OCI-LY3 (cell line): ENCODE data around the gene ARHGEF10L.

Experiments
- H2AFZ ChIP-seq: fragments of 200-600, 300-600 bp; shearing (Covaris generic); 2 replicates; pipeline ENCODE4 v1.6.0; 2014; ENCODE audit warnings: antibody characterized with exemption, low read depth, low read length
- H3K27ac ChIP-seq: fragments of 200-600, 300-600 bp; sonication (generic); 2 replicates; pipeline ENCODE4 v1.5.1; 2014; ENCODE audit warnings: mild to moderate bottlenecking, low read length, moderate library complexity, mixed read lengths
- H3K27me3 ChIP-seq: fragments of 200-600, 300-600 bp; sonication (generic); 2 replicates; pipeline ENCODE4 v1.6.1; 2014; ENCODE audit warnings: low read depth, low read length, mixed read lengths
- H3K36me3 ChIP-seq: fragments of 200-600, 300-600 bp; sonication (generic); replicated peaks from 2 replicates; pipeline ENCODE3; 2014; ENCODE audit warnings: low read depth, low read length, mixed read lengths
- H3K4me1 ChIP-seq: fragments of 300-600, 200-600 bp; sonication (generic); 2 replicates; pipeline ENCODE4 v1.6.1; 2014; ENCODE audit warnings: low read length, mixed read lengths
- H3K4me2 ChIP-seq: fragments of 200-600, 300-600 bp; sonication (generic); 2 replicates; pipeline ENCODE4 v1.6.1; 2014; ENCODE audit warnings: low read length, mixed read lengths
- H3K4me3 ChIP-seq: fragments of 300-600, 200-600 bp; sonication (generic); 2 replicates; pipeline ENCODE4 v1.5.1; 2014; ENCODE audit warnings: antibody characterized with exemption, mild to moderate bottlenecking, low read length, moderate library complexity
- H3K79me2 ChIP-seq: fragments of 300-600, 200-600 bp; shearing (Covaris generic); 2 replicates; pipeline ENCODE4 v1.6.1; 2014; ENCODE audit warnings: mild to moderate bottlenecking, low read length, mixed read lengths
- H3K9ac ChIP-seq: fragments of 300-600, 200-600 bp; shearing (Covaris generic); 2 replicates; pipeline ENCODE4 v1.6.0; 2014; ENCODE audit warnings: mild to moderate bottlenecking, low read length, moderate library complexity
- H3K9me3 ChIP-seq: fragments of 200-600, 300-600 bp; shearing (Covaris generic); 2 replicates; pipeline ENCODE4 v1.6.1; 2014; ENCODE audit warnings: low read length, mixed read lengths; ENCODE audit not compliant: insufficient read depth
- H4K20me1 ChIP-seq: fragments of 200-600, 300-600 bp; sonication (generic); 2 replicates; pipeline ENCODE4 v1.6.1; 2016; ENCODE audit warnings: low read length, mixed read lengths; ENCODE audit not compliant: insufficient read depth
- EZH2phosphoT487 ChIP-seq: fragments of 200-600 bp; shearing (Covaris generic); IDR thresholded peaks from 2 replicates; pipeline ENCODE4 v1.6.1; 2018; ENCODE audit warnings: antibody characterized with exemption, mixed run types, low read depth
- TF ChIP-seq, protein P1 (sequence below): fragments of 200-600, 300-600 bp; sonication (generic); IDR thresholded peaks from 2 replicates; pipeline ENCODE4 v1.5.1; 2014; ENCODE audit warnings: antibody characterized with exemption, low read length, low read depth

ARHGEF10L gene

DNA sequence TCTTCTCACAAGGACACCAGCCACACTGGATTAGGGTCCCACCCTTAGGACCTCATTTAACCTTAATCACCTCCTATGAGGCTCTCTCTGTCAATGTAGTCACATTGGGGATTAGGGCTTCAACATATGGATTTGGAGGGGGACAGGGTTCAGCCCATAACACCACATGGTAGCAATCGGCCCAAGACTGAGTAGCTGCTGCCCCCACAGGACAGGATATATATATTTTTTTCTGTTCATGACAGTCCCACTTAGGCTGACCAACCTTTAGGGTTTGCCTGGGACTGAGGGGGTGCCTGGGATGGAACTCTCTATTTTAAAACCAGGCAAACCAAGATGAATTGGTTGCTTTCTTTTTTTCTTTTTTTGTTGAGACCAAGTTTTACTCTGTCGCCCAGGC, 207.4 kb downstream of the ARHGEF10L start:
- no peaks in the 10 kb centered on the region for H3K4me1 ChIP-seq
- H3K79me2 ChIP-seq, result no peaks in the 10 kb centered on the region
- no peaks in the 10 kb centered on the region for H3K9me3 ChIP-seq
- TF ChIP-seq, protein P1, sequence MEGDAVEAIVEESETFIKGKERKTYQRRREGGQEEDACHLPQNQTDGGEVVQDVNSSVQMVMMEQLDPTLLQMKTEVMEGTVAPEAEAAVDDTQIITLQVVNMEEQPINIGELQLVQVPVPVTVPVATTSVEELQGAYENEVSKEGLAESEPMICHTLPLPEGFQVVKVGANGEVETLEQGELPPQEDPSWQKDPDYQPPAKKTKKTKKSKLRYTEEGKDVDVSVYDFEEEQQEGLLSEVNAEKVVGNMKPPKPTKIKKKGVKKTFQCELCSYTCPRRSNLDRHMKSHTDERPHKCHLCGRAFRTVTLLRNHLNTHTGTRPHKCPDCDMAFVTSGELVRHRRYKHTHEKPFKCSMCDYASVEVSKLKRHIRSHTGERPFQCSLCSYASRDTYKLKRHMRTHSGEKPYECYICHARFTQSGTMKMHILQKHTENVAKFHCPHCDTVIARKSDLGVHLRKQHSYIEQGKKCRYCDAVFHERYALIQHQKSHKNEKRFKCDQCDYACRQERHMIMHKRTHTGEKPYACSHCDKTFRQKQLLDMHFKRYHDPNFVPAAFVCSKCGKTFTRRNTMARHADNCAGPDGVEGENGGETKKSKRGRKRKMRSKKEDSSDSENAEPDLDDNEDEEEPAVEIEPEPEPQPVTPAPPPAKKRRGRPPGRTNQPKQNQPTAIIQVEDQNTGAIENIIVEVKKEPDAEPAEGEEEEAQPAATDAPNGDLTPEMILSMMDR, result no peak
- TF ChIP-seq EZH2phosphoT487, result no peak
- no peak overlapping the region for H3K9ac ChIP-seq
- no peak overlapping the region for H3K27ac ChIP-seq
- no peaks in the 10 kb centered on the region for H4K20me1 ChIP-seq
- H3K4me2 ChIP-seq, result no peak overlapping the region
- no peaks in the 10 kb centered on the region for H3K36me3 ChIP-seq
- no peak overlapping the region for H3K4me3 ChIP-seq
- H2AFZ ChIP-seq, result no peak overlapping the region
- H3K27me3 ChIP-seq, result peaks cover 15% of the 10 kb centered on the region
